T-helper 1 cell treated with Interleukin-12 subunit alpha and Interleukin-12 subunit beta and Interleukin-4 antibody, amounts not matched to agents 30 μg/mL and 1 μg/mL, for 36 hours (primary cell): Measurements from ENCODE around the gene UST.
"Not testable (repeated sequence)": the region's sequence is repeated elsewhere in the genome, so short reads cannot be mapped to it uniquely, and the experiment has no call there.

Experiments used
- H3K27ac Mint-ChIP-seq: one replicate; pipeline ENCODE4 v1.8.0; 2021; ENCODE audit warnings: mild to moderate bottlenecking, mixed read lengths
- H3K27me3 Mint-ChIP-seq: one replicate; pipeline ENCODE4 v1.8.0; 2021; ENCODE audit warnings: low read depth, mixed read lengths
- H3K36me3 Mint-ChIP-seq: one replicate; pipeline ENCODE4 v1.8.0; 2021; ENCODE audit warnings: low read depth, mixed read lengths
- H3K4me1 Mint-ChIP-seq: one replicate; pipeline ENCODE4 v1.8.0; 2021; ENCODE audit warnings: low read depth, mixed read lengths
- H3K4me3 Mint-ChIP-seq: one replicate; pipeline ENCODE4 v1.8.0; 2021; ENCODE audit warnings: mild to moderate bottlenecking, moderate library complexity, mixed read lengths
- H3K9me3 Mint-ChIP-seq: one replicate; pipeline ENCODE4 v1.8.0; 2021; ENCODE audit warnings: mixed read lengths

Gene UST

GRCh38 chr6:148842296-148843019 lies 95.6 kb downstream of the UST start:
- H3K9me3 Mint-ChIP-seq, result no peaks in the 10 kb centered on the region
- no peak overlapping the region for H3K27ac Mint-ChIP-seq

GRCh38 chr6:148845464-148845863 lies 98.6 kb downstream of the UST start:
- Mint-ChIP-seq H3K9me3 (no peaks in the 10 kb centered on the region), H3K36me3 (no peaks in the 10 kb centered on the region), H3K27ac (no peak overlapping the region), H3K4me3 (no peak overlapping the region), H3K4me1 (no peaks in the 10 kb centered on the region), H3K27me3 (no peaks in the 10 kb centered on the region)

More at GRCh38 chr6:148842296-148843019, 95.6 kb downstream of the UST start:
- Mint-ChIP-seq H3K27me3 (peaks cover 5% of the 10 kb centered on the region), H3K36me3 (no peaks in the 10 kb centered on the region), H3K4me3 (no peak overlapping the region), H3K4me1 (no peaks in the 10 kb centered on the region)

GRCh38 chr6:148846778-148847761 lies 100.2 kb downstream of the UST start:
- no peaks in the 10 kb centered on the region for H3K4me1 Mint-ChIP-seq
- no peaks in the 10 kb centered on the region for H3K36me3 Mint-ChIP-seq
- H3K27me3 Mint-ChIP-seq, result no peaks in the 10 kb centered on the region
- no peaks in the 10 kb centered on the region for H3K9me3 Mint-ChIP-seq
- no peak overlapping the region for H3K27ac Mint-ChIP-seq
- no peak overlapping the region for H3K4me3 Mint-ChIP-seq

- H3K27me3 Mint-ChIP-seq, result no peaks in the 10 kb centered on the region
- H3K9me3 Mint-ChIP-seq, result no peaks in the 10 kb centered on the region
- H3K4me3 Mint-ChIP-seq, result no peak overlapping the region
- no peaks in the 10 kb centered on the region for H3K4me1 Mint-ChIP-seq
- H3K36me3 Mint-ChIP-seq, result no peaks in the 10 kb centered on the region
- H3K27ac Mint-ChIP-seq, result no peak overlapping the region
These were observed 102.1 kb downstream of the UST start for GRCh38 chr6:148848915-148849314.

GRCh38 chr6:148849449-148849848 lies 102.6 kb downstream of the UST start:
- H3K9me3 Mint-ChIP-seq, H3K36me3 Mint-ChIP-seq, H3K4me3 Mint-ChIP-seq, H3K4me1 Mint-ChIP-seq, H3K27ac Mint-ChIP-seq, H3K27me3 Mint-ChIP-seq: not testable (repeated sequence)

- peaks cover 8% of the 10 kb centered on the region for H3K27me3 Mint-ChIP-seq
- no peak overlapping the region for H3K4me3 Mint-ChIP-seq
- no peak overlapping the region for H3K27ac Mint-ChIP-seq
- no peaks in the 10 kb centered on the region for H3K36me3 Mint-ChIP-seq
- no peaks in the 10 kb centered on the region for H3K4me1 Mint-ChIP-seq
- no peaks in the 10 kb centered on the region for H3K9me3 Mint-ChIP-seq
These were observed 104.1 kb downstream of the UST start for GRCh38 chr6:148850964-148851363.

- Mint-ChIP-seq H3K27me3 (peaks cover 8% of the 10 kb centered on the region), H3K27ac (no peak overlapping the region), H3K4me3 (no peak overlapping the region), H3K4me1 (no peaks in the 10 kb centered on the region), H3K36me3 (no peaks in the 10 kb centered on the region), H3K9me3 (no peaks in the 10 kb centered on the region)
These were observed 105.1 kb downstream of the UST start for GRCh38 chr6:148851683-148852556.

- H3K27me3 Mint-ChIP-seq, result peaks cover 8% of the 10 kb centered on the region
- H3K27ac Mint-ChIP-seq, result no peak overlapping the region
- no peaks in the 10 kb centered on the region for H3K36me3 Mint-ChIP-seq
- no peaks in the 10 kb centered on the region for H3K9me3 Mint-ChIP-seq
- H3K4me1 Mint-ChIP-seq, result no peaks in the 10 kb centered on the region
- no peak overlapping the region for H3K4me3 Mint-ChIP-seq
These were observed 105.9 kb downstream of the UST start for GRCh38 chr6:148852688-148853087.

- H3K9me3 Mint-ChIP-seq, H3K4me1 Mint-ChIP-seq, H3K4me3 Mint-ChIP-seq, H3K27me3 Mint-ChIP-seq, H3K27ac Mint-ChIP-seq, H3K36me3 Mint-ChIP-seq: not testable (repeated sequence)
These were observed 106.3 kb downstream of the UST start for GRCh38 chr6:148853113-148853512.

- peaks cover 8% of the 10 kb centered on the region for H3K27me3 Mint-ChIP-seq
- H3K4me1 Mint-ChIP-seq, result no peaks in the 10 kb centered on the region
- H3K9me3 Mint-ChIP-seq, result no peaks in the 10 kb centered on the region
- H3K36me3 Mint-ChIP-seq, result no peaks in the 10 kb centered on the region
- H3K4me3 Mint-ChIP-seq, result no peak overlapping the region
- H3K27ac Mint-ChIP-seq, result no peak overlapping the region
These were observed 107.3 kb downstream of the UST start for GRCh38 chr6:148854096-148854495.

GRCh38 chr6:148854992-148855391 lies 108.2 kb downstream of the UST start:
- H3K4me3 Mint-ChIP-seq, result no peak overlapping the region
- no peaks in the 10 kb centered on the region for H3K9me3 Mint-ChIP-seq
- no peaks in the 10 kb centered on the region for H3K36me3 Mint-ChIP-seq
- H3K27ac Mint-ChIP-seq, result no peak overlapping the region
- no peaks in the 10 kb centered on the region for H3K4me1 Mint-ChIP-seq
- peaks cover 8% of the 10 kb centered on the region for H3K27me3 Mint-ChIP-seq

GRCh38 chr6:148855744-148856143 lies 108.9 kb downstream of the UST start:
- H3K27me3 Mint-ChIP-seq, result peaks cover 8% of the 10 kb centered on the region
- no peak overlapping the region for H3K4me3 Mint-ChIP-seq
- no peaks in the 10 kb centered on the region for H3K36me3 Mint-ChIP-seq
- no peak overlapping the region for H3K27ac Mint-ChIP-seq
- H3K9me3 Mint-ChIP-seq, result no peaks in the 10 kb centered on the region
- no peaks in the 10 kb centered on the region for H3K4me1 Mint-ChIP-seq

- Mint-ChIP-seq H3K27ac (no peak overlapping the region), H3K36me3 (no peaks in the 10 kb centered on the region), H3K27me3 (peaks cover 23% of the 10 kb centered on the region), H3K4me3 (no peak overlapping the region), H3K4me1 (no peaks in the 10 kb centered on the region), H3K9me3 (no peaks in the 10 kb centered on the region)
These were observed 111.1 kb downstream of the UST start for GRCh38 chr6:148857798-148858390.

- H3K36me3 Mint-ChIP-seq, H3K27ac Mint-ChIP-seq, H3K4me1 Mint-ChIP-seq, H3K9me3 Mint-ChIP-seq, H3K4me3 Mint-ChIP-seq: not testable (repeated sequence)
- H3K27me3 Mint-ChIP-seq, result peaks cover 22% of the 10 kb centered on the region
These were observed 117.3 kb downstream of the UST start for GRCh38 chr6:148864132-148864531.
